GM12878 (cell line): ENCODE results near the gene LTB4R2. TPM values are rescaled to one million over a fixed set of nuclear protein-coding genes. Genes with fewer than 3 reads are reported as not detected.

Source experiments
- CEBPB ChIP-seq, 2 experiments: fragments of 150-350 bp in 1 of 2; IDR thresholded peaks; 2 replicates each; pipeline ENCODE4 v1.6.1; 2012 to 2014; ENCODE audit warnings: low read depth in 2 of 2, low read length in 2 of 2, borderline replicate concordance in 1 of 2, inconsistent platforms in 1 of 2
- E2F8 ChIP-seq: fragments of 450-650 bp; IDR thresholded peaks from 2 replicates; pipeline ENCODE4 v1.6.1; 2018; ENCODE audit warnings: mild to moderate bottlenecking, low read depth, moderate library complexity; ENCODE audit not compliant: partially characterized antibody
- EZH2 ChIP-seq: IDR thresholded peaks from 2 replicates; pipeline ENCODE4 v1.6.1; 2012; ENCODE audit warnings: low read depth, mild to moderate bottlenecking, control low read depth, inconsistent platforms, low read length, borderline replicate concordance; ENCODE audit not compliant: control insufficient read depth
- GABPA ChIP-seq: IDR thresholded peaks from 2 replicates; pipeline ENCODE4 v1.6.1; 2014; ENCODE audit warnings: antibody characterized with exemption, low read depth, mild to moderate bottlenecking, inconsistent platforms
- HSF1 ChIP-seq: fragments of 150-350 bp; IDR thresholded peaks from 2 replicates; pipeline ENCODE4 v1.6.1; 2014; ENCODE audit warnings: mild to moderate bottlenecking, low read depth, low read length
- POLR2A ChIP-seq: IDR thresholded peaks from 2 replicates; pipeline ENCODE4 v1.6.1; 2011; ENCODE audit warnings: low read depth, mild to moderate bottlenecking, low read length
- RB1 ChIP-seq: fragments of 450-650 bp; formaldehyde crosslinking; IDR thresholded peaks from 2 replicates; pipeline ENCODE4 v1.6.1; 2017; ENCODE audit warnings: mild to moderate bottlenecking, borderline replicate concordance
- SIN3A ChIP-seq: IDR thresholded peaks from 2 replicates; pipeline ENCODE4 v1.6.1; 2012; ENCODE audit warnings: low read depth, low read length, improper control_type of control experiment
- polyA plus RNA-seq, 11 experiments: library from polyadenylated mRNA; depleted of rRNA in 4 of 11; unstranded in 6 of 11; stranded (reverse) in 5 of 11; fragments of >200 nt; fragmentation: Nextera tagmentation in 4 of 11; fragmentation: Illumina TruSeq in 1 of 11; extraction: Ambion mirVana in 4 of 11; extraction: Trizol in 1 of 11; gene quantifications; 1 replicate in 1 of 11; 2 replicates in 10 of 11; pipeline versions ENCODE4 v1.2.1 to v1.2.3, GENCODE V29; 2011 to 2016; ENCODE audit warnings: inconsistent platforms in 2 of 11, missing spikeins in 2 of 11, low read depth in 1 of 11
- total RNA-seq, 4 experiments: library from RNA; depleted of rRNA in 3 of 4; stranded (reverse); fragments of >200 nt in 3 of 4; fragmentation: Illumina TruSeq in 1 of 4; extraction: Trizol in 1 of 4; gene quantifications; 2 replicates each; pipeline versions ENCODE4 v1.2.1 to v1.2.3, GENCODE V29; 2013 to 2021

LTB4R2 gene
- total and polyA plus RNA-seq, 10 of the 15 experiments (the other 5 are each of a cell fraction or from before 2014, with no cell fraction given): 0.06 to 16.0 (median 2.6) TPM

- TF ChIP-seq EZH2 (no peak), GABPA (no peak), SIN3A (no peak), E2F8 (no peak), CEBPB (IDR thresholded peaks at IDR 0.05; ENCODE audit: borderline replicate concordance in 1 of 2, low read depth in 2 of 2, low read length in 2 of 2) (no peak), HSF1 (no peak), RB1 (no peak), POLR2A (0 out of 2 replicates have a peak, but pooled peaks have one; percentile 27)
Measured at GRCh38 chr14:24296341-24297157, 13.4 kb upstream of the LTB4R2 start (continued).
